Measurements from ENCODE around the gene OCIAD1.

- TF ChIP-seq POLR2AphosphoS5 (IDR thresholded peaks at IDR 0.05; ENCODE audit: borderline replicate concordance, low read depth, low read length) (no peak), EZH2 (IDR thresholded peaks at IDR 0.05) (no peak), FOXP2 (optimal IDR thresholded peaks at IDR 0.05; ENCODE audit: control extremely low read depth, extremely low read length, insufficient read depth) (no peak)
These were observed 22.9 kb downstream of the OCIAD1 start for GRCh38 chr4:48853604-48854394.

Data from SK-N-MC (cell line).